Stimulated activated CD4-positive, alpha-beta T cell treated with anti-CD3 and anti-CD28 coated beads, Interleukin-2, amount 100 ng/mL, for 48 hours (primary cell): ENCODE measurements around the gene SPTBN1.

Experiments used
- DNase-seq, 2 donors: peaks; one replicate each; pipeline ENCODE4 v3.0.0-alpha.2; 2020

Gene SPTBN1

GRCh38 chr2:54617409-54617808 lies 161.3 kb downstream of the SPTBN1 start:
- DNase-seq, result no peak

DNA sequence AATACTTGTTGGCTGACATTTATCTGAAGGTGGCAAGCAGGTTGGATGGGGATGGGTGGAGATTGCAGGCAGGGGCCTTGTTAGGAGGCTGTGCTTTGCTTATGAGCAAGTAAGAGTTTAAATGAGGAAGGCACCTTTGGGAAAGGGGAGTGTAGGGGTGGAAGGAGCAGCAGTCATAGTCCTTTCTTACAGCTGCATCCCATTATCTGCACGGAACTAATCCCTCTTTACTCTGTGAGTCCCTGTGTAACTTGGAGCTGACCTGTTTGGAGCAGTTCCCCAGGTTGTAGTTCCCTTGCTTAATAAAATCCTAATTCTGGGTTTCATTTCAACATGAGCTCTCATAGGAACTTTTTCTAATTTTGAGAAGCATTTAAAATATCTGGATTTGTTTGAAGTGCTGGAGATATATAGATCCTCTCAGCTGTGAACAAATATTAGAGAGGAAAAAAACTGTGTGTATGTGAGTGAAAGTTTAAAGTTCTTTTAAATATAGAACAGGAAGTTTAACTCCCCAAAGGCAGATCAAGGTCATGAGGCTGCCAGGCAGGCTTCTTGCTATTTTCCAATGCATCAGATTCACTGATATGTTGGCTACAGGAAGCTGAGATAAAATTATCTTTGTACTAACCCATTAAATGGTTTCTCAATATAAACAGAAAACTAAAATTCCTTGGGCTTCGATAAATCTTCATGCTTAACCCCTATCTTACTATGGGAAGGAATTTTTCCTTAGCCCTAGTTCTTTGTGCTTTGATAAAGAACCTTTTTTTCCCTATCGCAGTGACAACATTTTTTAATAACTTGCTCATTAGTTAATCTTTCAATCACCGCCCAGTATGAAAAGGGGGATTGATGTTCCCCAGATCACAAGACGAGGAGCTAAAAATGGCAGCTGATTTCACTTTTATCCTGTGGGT lies 162.8 kb downstream of the SPTBN1 start:
- DNase-seq, result no peak

- DNase-seq, result no peak
Observed at GRCh38 chr2:54619660-54620231, 163.6 kb downstream of the SPTBN1 start.

- no peak for DNase-seq
Observed at GRCh38 chr2:54620948-54621347, 164.8 kb downstream of the SPTBN1 start.

DNA sequence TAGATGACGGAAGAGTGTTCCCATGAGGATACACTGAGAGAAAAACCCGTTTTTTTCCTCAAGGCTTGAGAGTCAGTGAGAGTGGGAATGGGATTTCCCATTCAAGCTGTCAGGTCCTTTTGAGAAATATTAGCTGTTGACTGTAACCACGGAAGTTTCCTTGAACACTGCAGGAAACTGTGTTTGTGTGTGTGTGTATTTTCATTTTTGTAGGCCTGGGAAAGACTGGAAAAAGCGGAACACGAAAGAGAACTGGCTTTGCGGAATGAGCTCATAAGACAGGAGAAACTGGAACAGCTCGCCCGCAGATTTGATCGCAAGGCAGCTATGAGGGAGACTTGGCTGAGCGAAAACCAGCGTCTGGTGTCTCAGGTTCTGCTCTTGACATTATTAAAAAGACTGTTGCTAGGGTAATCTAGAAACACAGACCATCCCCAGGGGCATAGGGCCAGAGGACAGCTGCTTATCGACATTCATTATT lies 168.5 kb downstream of the SPTBN1 start:
- DNase-seq, result no peak

GRCh38 chr2:54626131-54626530 lies 170.0 kb downstream of the SPTBN1 start:
- DNase-seq, result no peak

DNA sequence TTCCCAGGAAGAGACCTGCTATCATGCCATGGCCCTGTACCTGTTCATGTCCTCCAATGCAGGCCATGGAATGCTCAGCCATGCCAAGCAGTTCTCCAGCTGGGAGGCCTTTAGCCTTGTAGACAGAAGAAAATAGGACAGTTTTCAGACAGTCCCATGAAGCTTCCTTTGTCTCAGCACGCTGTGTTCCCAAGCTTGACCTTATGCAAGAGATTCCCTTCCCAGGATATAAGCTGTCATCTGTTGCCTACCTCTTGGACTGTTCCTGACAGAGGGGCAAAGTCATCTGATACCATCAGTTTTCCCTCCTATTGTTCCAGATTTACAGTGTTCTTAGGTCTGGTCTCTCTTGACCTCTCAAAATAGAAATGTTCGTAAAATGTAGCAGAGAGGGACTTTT lies 170.8 kb downstream of the SPTBN1 start:
- no peak for DNase-seq

GRCh38 chr2:54627973-54628372 lies 171.8 kb downstream of the SPTBN1 start:
- no peak for DNase-seq

- DNase-seq, result no peak
Observed at GRCh38 chr2:54628418-54628817, 172.3 kb downstream of the SPTBN1 start.

- DNase-seq, result no peak
Observed at GRCh38 chr2:54628957-54629356, 172.8 kb downstream of the SPTBN1 start.

- no peak for DNase-seq
Observed at GRCh38 chr2:54629390-54629789, 173.3 kb downstream of the SPTBN1 start.

GRCh38 chr2:54629914-54630857 lies 174.1 kb downstream of the SPTBN1 start:
- DNase-seq, result no peak

- DNase-seq, result no peak
Observed at GRCh38 chr2:54630858-54631497, 174.9 kb downstream of the SPTBN1 start.

GRCh38 chr2:54631755-54632154 lies 175.6 kb downstream of the SPTBN1 start:
- DNase-seq, result no peak

- DNase-seq, result no peak
Observed at GRCh38 chr2:54632733-54633692, 176.9 kb downstream of the SPTBN1 start.

DNA sequence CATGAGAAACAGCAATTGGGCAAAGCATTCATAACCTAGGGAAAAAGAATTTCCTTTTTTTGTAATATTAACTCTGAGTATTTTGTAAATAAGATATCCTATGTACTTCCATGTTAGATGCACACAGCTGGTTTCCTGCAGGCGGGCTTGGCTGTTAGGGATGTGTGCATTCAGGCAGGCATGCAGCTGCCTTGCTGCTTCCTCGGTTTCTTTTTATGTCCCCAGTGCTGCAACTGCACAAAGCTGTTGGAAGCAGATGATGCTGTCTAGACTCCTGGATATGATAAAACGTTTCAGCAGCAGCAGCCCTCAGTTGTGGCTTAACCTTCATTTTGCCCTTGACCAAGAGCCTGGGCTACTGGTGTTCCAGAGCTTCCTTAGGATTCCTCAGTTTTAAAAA lies 177.9 kb downstream of the SPTBN1 start:
- no peak for DNase-seq

DNA sequence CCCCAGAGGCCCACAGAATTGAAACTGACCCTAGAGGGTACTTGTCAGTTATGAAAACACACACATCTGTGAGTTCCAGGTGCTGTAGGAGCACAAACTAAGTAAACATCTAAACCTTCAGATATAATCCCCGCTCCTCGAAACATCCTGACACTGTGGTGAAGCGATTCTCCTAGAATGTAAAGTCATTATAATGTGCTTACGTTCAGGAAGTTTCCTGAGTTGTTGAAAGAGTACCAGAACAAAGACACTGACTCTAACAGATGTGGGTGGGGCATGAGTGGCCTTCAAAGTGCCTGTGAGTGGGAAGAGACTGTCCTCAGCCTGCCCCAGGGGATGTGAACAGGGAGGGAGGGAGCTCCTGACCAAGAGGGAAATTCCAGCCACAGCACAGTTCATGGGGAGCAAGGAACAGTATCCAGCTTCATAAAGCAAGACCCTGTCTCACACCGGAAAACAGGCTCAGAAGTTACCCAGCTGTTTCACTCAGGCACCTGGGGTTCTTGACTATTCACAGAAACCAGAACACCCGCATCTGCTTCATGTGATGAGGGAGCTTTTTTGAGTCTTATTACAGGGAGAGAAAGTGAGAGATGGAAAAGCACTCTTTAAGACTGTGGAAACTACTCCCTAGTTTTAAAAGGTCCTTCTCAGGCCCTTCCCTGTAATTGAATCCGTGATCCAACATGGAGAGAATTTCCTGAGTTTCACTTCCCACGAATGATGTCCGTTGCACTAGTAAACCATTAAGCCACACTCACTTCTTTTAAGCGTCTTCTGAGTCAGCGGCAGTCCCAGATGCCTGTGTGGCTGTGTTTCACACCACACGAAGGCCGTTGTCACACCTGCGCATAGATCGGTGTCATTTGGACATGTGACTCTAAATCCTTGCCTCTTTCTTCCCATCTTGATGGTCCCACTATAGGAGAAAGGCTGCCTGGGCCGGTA lies 178.7 kb downstream of the SPTBN1 start:
- DNase-seq, result no peak

DNA sequence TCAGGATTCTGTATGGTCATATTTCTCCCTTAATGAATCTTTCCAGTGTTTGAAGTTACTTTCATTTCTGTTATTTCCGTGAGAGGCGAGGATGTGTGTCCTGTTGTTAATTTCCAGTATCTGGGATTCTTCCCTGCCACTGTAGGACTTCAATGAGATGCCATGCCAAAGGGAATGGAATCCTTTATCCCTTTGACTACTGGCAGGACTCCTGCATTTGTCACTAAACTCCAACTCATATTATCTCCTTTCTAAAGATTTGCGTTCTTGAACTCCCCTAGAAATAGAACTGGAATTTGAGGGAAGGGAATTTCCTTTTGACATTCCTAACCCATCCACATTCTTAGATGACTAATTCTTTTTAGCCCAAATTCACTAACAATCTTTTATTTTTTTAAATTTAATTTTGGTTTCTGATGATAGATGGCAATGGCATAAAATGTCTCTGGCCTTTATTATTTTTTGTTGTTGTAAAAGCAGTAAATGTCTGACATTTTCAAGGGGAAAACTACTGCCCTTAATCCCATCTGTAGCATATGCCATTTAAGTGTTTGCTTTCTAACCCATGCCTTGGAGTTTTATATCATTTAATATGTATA lies 179.5 kb downstream of the SPTBN1 start:
- no peak for DNase-seq

DNA sequence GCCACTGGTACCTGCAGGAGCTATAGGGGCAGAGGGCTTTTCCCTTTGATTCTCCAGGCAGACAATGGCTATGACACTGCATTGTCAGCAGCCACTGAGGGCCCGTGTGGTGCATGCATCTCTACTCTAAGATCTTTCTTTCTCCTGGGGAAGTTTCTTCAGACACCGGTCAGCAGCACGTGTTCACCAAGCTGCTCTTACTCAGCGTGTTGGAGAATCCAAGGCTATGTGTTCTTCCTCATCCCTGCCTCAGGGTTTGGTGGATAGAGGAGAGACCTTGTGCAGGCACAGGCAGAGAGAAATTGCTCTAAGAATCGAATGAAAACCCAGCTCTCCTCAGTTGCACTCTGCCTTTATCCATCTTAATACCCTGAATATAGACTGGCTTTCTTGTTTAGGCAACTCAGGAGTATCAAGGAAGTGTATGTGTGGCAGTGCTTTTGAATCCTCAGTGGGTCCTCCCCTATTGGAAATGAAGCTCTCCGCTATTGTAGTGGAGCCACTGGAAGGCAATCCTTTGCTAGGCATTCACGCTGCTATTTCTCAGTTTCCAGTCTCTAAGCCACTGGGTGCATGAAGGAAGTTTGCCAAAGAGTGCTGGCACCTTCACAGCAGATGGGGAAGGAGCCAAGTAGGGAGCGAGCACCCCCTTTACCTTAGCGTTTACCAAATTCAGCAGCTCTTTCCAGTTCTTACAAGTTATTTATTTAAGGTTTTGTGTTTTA lies 180.4 kb downstream of the SPTBN1 start:
- no peak for DNase-seq
